T-helper 2 cell treated with Interferon-gamma antibody and Interleukin-4, amounts not matched to agents 100 ng/mL and 5 ng/mL, for 36 hours (primary cell): ENCODE data around the gene EIF4E. TPM values are rescaled to one million over a fixed set of nuclear protein-coding genes. Genes with fewer than 3 reads are reported as not detected.

ENCODE experiments used
- total RNA-seq: library from RNA; stranded (reverse); gene quantifications from 2 replicates; pipeline ENCODE4 v1.2.3, GENCODE V29; 2022

The EIF4E gene
- total RNA-seq, 1 donor from 2014 or later, result 98.3 TPM

Other genes with a start within 250 kb of the EIF4E start
- gene METAP1, start 66.6 kb upstream of the EIF4E start, total RNA-seq, result 55.7 and 62.0 TPM in 2 replicates
- gene ADH5, start 159.7 kb upstream of the EIF4E start, total RNA-seq, result 107 and 108 TPM in 2 replicates
- gene ADH4, start 215.2 kb upstream of the EIF4E start, total RNA-seq, result not detected in 2 replicates